Measurements from ENCODE around the gene TTYH1.
A peak's percentile ranks its signal among the peaks of the same experiment; 100 is the strongest.

DNA sequence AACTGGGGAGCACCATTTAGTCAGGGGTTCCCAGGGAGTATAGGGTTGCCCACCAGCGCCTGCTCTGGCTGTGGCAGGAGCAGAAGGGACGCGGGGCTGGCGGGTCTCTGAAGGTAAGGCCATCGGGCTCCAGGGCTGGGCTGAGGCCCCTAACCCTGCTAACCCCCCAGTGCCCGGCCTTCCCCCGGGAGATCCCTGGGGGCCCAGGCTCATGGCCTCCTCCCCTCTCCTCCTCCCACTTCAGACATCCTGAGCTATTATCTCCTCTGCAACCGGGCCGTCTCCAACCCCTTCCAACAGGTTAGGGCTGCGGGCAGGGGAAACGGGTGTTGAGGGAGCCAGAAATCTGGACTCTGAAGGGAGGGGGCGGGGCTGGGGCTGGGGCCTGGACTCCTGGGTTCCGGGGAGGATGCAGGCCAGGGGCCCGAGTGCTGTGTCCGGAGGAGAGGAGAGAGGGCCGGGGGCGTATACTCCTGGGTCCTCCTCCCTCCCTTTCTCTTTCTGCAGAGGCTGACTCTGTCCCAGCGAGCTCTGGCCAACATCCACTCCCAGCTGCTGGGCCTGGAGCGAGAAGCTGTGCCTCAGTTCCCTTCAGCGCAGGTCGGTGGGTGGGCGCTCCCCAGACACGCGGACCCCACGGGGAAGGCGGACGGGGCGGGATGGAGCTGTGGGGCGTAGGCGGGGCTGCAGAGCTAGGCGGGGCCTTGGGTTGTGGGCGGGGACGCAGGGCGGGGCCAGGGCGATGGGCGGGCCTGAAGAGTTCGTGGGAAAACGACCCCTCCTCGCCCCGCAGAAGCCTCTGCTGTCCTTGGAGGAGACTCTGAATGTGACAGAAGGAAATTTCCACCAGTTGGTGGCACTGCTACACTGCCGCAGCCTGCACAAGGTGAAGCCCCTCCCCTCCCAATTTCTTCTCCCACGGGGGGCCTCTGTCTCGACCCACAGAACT is 15.3 kb downstream of the TTYH1 start:
- no peak for TF ChIP-seq POLR2A (IDR thresholded peaks at IDR 0.05)
- peak in 1 of 3 experiments; percentile 27 for TF ChIP-seq CTCF (IDR thresholded peaks at IDR 0.05)

Data from testis (tissue), 2 donors.